ENCODE measurements around the gene SERPINA1.
"Not testable (repeated sequence)": the region's sequence is repeated elsewhere in the genome, so short reads cannot be mapped to it uniquely, and the experiment has no call there.

SERPINA1 gene

GRCh38 chr14:94369766-94370523, 18.5 kb downstream of the SERPINA1 start:
- DNase-seq (ENCODE audit: low read depth in 2 of 2), result not testable (repeated sequence)

GRCh38 chr14:94368956-94369355, 19.4 kb downstream of the SERPINA1 start:
- no peak for DNase-seq (ENCODE audit: low read depth in 2 of 2)

- no peak for DNase-seq (ENCODE audit: low read depth in 2 of 2)
Measured at GRCh38 chr14:94368243-94368590, 20.2 kb downstream of the SERPINA1 start.

- DNase-seq (ENCODE audit: low read depth in 2 of 2), result no peak
Measured at GRCh38 chr14:94367347-94368242, 20.8 kb downstream of the SERPINA1 start.

- no peak for DNase-seq (ENCODE audit: low read depth in 2 of 2)
Measured at GRCh38 chr14:94366146-94366915, 22.1 kb downstream of the SERPINA1 start, which contains the start of gene SERPINA2. Gene SERPINA2, minus strand, starts transcription at chr14:94366698.

- no peak for DNase-seq (ENCODE audit: low read depth in 2 of 2)
Measured at GRCh38 chr14:94365624-94366023, 22.8 kb downstream of the SERPINA1 start.

- no peak for DNase-seq (ENCODE audit: low read depth in 2 of 2)
Measured at GRCh38 chr14:94364964-94365363, 23.4 kb downstream of the SERPINA1 start.

GRCh38 chr14:94364037-94364436, 24.4 kb downstream of the SERPINA1 start:
- DNase-seq (ENCODE audit: low read depth in 2 of 2), result no peak

GRCh38 chr14:94363151-94363624, 25.2 kb downstream of the SERPINA1 start:
- DNase-seq (ENCODE audit: low read depth in 2 of 2), result no peak

- no peak for DNase-seq (ENCODE audit: low read depth in 2 of 2)
Measured at GRCh38 chr14:94362614-94363133, 25.7 kb downstream of the SERPINA1 start.

GRCh38 chr14:94361682-94362081, 26.7 kb downstream of the SERPINA1 start:
- no peak for DNase-seq (ENCODE audit: low read depth in 2 of 2)

- no peak for DNase-seq (ENCODE audit: low read depth in 2 of 2)
Measured at GRCh38 chr14:94360945-94361565, 27.3 kb downstream of the SERPINA1 start.

GRCh38 chr14:94357166-94357565, 31.2 kb downstream of the SERPINA1 start:
- no peak for DNase-seq (ENCODE audit: low read depth in 2 of 2)

- DNase-seq (ENCODE audit: low read depth in 2 of 2), result no peak
Measured at GRCh38 chr14:94356379-94357056, 31.9 kb downstream of the SERPINA1 start.

GRCh38 chr14:94355191-94355794, 33.1 kb downstream of the SERPINA1 start:
- DNase-seq (ENCODE audit: low read depth in 2 of 2), result peak; percentile 29 to 30

- DNase-seq (ENCODE audit: low read depth in 2 of 2), result no peak
Measured at GRCh38 chr14:94354638-94355185, 33.7 kb downstream of the SERPINA1 start.

- DNase-seq (ENCODE audit: low read depth in 2 of 2), result not testable (repeated sequence)
Measured at GRCh38 chr14:94354190-94354589, 34.2 kb downstream of the SERPINA1 start.

GRCh38 chr14:94349276-94349675, 39.1 kb downstream of the SERPINA1 start:
- DNase-seq (ENCODE audit: low read depth in 2 of 2), result no peak

- no peak for DNase-seq (ENCODE audit: low read depth in 2 of 2)
Measured at GRCh38 chr14:94348836-94349235, 39.6 kb downstream of the SERPINA1 start.

GRCh38 chr14:94346841-94347240, 41.6 kb downstream of the SERPINA1 start:
- no peak for DNase-seq (ENCODE audit: low read depth in 2 of 2)

All from fibroblast of skin of left quadriceps (primary cell).